ENCODE measurements around the gene ATF4.

DNA sequence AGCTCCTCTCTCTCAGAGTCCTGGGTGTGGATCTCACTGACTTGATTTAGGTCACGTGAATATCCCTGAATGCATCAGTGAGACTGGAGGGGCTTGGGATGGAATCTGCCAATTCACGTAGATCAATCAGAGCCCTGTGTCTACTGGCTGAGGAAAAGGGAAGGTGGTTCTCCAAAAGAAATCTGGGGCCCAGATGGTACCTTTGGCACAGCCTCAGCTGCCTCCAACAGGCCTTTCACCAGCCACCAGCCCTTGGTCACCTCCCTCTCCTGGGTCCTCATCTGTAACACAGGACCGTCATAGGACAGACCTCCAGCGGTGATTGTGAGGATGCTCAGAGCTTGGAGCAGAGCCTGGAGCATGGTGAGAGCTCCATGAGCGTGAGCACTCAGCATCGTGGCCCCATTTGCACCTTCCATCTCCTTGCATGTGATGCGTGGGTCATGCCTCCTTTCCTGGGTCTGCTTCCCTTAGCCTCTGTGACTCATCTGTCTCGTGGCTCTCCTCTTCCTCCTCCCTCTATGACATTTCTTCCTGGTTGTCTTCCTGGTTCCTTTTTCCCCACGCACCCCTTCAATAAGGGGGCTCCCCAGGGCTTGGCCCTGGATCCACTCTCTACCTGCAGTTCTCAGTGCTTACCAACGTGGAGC lies 25.8 kb upstream of the ATF4 start:
- TF ChIP-seq POLR2AphosphoS5 (IDR thresholded peaks at IDR 0.05; ENCODE audit: borderline replicate concordance, low read depth, low read length), result no peak
- TF ChIP-seq EZH2 (IDR thresholded peaks at IDR 0.05), result no peak

Data from SK-N-MC (cell line).